Middle frontal gyrus (tissue), 1 donor: Measurements from ENCODE around the gene RHEBL1.
A peak's percentile ranks its signal among the peaks of the same experiment; 100 is the strongest.

Source experiments
- DNase-seq: peaks from one replicate; pipeline ENCODE4 v3.0.0-alpha.2; 2015; ENCODE audit warnings: low spot score; ENCODE audit errors: extremely low spot score

RHEBL1 gene

DNA sequence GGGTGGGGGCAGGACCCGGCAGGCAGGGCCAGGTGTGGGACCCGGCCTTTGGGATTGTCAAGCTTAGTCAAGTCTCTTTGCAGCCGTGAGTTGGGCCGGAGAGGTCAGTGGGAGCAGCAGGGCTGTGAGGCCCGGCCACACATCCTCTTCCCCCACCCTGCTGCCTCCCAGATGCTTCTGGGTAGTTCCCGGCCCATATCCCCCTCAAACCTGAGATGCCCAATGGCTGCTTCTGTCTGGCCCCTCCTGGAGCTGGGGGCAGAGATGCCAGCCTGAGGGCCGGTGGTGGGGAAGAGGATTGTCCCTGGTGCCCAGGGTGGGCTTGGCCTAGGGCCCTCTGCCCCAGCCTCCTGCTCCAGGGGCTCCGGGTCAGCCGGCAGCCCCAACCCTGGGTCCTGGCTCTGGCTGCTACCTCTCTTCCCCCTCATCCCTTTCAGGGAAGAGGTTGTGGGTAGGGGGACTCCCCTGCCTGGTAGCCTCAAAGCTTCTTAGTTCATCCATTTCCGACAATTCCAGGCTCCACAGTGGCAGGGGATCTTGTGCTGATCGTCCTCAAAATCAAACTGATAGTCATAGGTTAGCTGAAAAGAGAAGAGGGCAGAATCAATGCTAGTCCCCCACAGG lies 48.4 kb downstream of the RHEBL1 start:
- no peak for DNase-seq

DNA sequence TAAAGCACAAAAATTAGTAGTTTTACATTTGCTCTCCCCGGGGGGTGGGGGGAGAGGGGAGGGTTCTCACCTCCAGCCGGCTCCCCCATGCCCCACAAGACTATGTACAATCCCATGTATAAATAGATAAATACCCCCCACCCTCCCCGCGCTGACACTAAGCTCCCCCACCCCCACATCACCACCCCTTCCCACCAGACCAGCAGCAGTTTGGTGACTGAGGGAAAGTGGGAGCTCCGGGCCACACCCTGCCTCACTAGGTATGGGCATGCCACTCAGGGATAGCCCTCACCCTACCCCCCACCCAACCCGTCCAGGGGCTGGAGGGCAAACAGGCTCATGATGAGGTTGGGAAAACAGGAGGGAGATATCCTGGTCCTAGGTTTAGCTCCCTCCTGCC lies 49.3 kb downstream of the RHEBL1 start:
- no peak for DNase-seq

DNA sequence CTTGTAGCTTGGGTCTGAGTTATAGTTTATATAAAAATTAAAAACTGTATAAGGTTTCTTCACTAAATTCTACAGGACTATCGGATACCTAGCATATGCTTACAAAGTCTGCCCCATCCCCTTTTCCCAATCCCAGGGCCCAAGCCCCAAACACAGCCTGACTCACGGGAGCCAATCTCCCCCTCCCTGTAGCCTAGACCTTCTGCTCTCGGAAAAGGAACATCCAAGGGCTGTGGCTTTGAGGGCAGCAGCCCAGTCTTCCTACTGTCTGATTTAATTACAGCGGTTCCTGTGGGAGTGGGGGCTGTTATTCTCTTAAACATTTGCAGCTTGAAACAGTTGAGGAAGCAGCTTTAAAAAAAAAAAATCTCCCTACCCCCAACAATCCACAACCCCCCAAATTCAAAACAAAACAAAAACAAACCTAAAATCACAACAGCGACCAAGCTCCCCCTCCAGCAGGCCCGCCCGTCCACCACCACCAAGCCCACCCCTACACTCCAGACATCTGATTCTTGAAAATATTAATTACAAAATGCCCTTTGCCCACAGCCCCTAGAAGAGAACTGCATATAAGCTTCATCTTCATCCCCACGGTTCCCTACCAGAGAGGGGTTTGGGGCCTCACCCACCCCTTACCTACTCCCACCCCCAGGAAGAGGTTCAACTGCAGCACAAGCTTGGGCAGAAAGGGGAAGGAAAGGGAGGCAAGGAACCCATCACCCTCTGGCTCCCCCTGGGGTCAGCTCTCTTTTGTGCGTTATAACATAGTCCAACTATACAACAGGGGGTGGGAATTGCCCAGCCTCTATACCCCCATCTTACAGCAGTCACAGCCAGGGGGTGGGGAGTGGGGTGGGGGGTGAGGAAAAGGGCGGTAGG lies 50.1 kb downstream of the RHEBL1 start:
- no peak for DNase-seq

DNA sequence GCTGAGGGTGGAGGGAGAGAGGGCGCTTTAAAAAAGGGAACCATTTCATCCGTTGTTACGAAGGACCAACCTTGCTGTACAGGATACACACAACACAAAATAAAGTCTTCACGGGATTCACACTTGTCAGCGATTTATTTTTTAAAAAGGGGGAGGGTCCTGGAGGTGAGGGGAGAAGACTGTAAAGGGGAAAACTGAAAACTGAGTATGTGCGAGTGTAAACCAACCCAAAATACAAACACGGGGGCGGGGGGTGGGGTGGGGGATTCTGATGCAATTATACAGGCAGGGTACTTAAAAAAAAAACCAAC lies 50.7 kb downstream of the RHEBL1 start:
- no peak for DNase-seq

DNA sequence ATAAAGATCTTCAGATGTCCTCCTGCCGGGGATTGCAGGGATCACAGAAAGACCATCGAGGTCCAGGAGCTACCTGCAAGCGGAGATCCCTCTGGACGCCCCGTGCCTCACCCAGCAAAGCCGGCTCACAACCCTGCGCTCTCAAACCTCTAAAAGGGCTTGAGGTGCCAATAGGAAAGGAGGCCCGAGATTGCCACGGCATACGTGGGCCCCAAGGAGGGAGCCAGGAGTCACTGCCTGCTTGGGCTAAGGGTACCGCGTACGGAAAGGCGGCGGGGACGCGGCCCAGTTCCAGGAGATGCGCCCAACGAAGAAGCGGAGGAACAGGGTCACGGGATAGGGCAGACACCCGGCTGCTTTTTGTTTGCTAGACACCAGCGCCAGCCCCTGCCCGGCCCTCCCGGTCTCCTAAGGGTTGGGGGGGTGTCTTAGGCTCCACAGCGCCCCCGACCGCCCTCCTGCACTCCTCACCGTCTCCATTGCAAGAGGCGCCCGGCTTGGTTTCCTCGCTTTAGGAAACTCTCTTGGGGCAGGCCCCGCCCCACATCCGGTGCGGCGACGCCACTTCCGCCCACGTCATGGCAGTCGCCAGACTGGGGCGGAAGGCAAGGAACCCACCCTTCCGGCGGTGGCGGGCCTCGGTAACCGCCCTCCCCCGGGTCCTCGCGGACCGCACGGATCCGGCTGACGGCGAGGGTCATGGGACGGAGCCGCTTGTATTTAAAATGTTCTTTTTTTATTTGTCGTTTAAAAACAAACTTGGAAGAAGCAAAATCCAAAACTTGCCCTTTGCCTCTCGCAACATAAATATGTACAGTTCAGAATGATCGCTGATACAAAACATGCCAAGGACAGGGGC lies 51.3 kb downstream of the RHEBL1 start, which contains the start of gene PRKAG1:
TSS of gene PRKAG1 (minus strand) at position 516 of the 859 bp plus-strand sequence. CDS start at position 480, 36 bp downstream.
- DNase-seq = peak; percentile 90

DNA sequence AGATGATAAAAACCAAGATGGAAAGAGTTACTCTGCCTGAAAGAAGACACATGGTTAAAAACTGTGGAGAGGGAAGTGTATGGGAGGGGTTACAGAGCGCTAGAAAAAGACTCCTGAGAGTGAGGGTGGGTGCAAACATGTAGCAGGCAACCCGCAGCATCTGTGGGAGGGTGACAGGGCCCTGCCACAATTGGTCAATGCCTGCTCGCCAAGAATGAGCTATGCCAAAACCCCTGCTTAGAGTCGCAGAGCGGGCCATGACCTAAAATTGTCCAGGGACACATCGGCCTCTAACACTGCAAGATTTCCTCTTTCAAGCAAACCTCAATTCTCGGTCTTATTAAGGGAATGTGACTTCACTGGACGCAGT lies 51.9 kb downstream of the RHEBL1 start:
- DNase-seq = no peak

DNA sequence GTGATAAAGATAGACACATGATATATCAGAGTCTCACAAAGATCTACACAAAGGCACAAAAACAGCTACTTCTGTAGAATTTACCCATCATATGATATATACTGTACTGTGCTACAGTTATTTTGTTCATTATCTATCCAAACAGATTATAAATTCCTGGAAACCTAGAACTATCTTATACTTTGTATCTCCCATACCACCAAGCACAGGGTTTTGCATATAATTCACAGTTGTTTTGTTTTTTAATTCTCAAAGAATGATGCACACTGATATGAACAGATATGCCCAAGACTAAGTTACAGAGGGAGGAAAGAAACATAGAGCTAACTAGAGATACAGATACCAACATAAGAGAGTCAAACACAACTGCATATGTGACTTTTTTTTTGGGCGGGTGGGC lies 54.6 kb downstream of the RHEBL1 start:
- DNase-seq = no peak
